Neural cell (in vitro differentiated cells): ENCODE results near the gene PTPRC. TPM values are rescaled to one million over a fixed set of nuclear protein-coding genes. Genes with fewer than 3 reads are reported as not detected.
"Not testable (repeated sequence)": the region's sequence is repeated elsewhere in the genome, so short reads cannot be mapped to it uniquely, and the experiment has no call there.

Experiments
- H2AFZ ChIP-seq: fragments of 200-600, 300-800 bp; sonication (generic), shearing (Covaris generic); 2 replicates; pipeline ENCODE4 v1.6.0; 2014; ENCODE audit warnings: low read depth, mild to moderate bottlenecking, antibody characterized with exemption, low read length, moderate library complexity
- H3F3A ChIP-seq: fragments of 200-600 bp; shearing (Covaris generic); 2 replicates; pipeline ENCODE4 v1.6.1; 2016; ENCODE audit warnings: mild to moderate bottlenecking, moderate library complexity, mixed read lengths, antibody characterized with exemption, low read length; ENCODE audit not compliant: insufficient read depth, poor library complexity, severe bottlenecking
- H3K27ac ChIP-seq: fragments of 200-600, 300-800 bp; sonication (generic), shearing (Covaris generic); 2 replicates; pipeline ENCODE4 v1.5.1; 2014; ENCODE audit warnings: mild to moderate bottlenecking, low read length, moderate library complexity
- H3K27me3 ChIP-seq: fragments of 300-800, 200-600 bp; sonication (generic), shearing (Covaris generic); 2 replicates; pipeline ENCODE4 v1.6.0; 2014; ENCODE audit warnings: mild to moderate bottlenecking, low read depth, low read length, moderate library complexity; ENCODE audit not compliant: insufficient read depth
- H3K36me3 ChIP-seq: fragments of 300-800, 200-600 bp; sonication (generic), shearing (Covaris generic); 2 replicates; pipeline ENCODE4 v1.5.1; 2014; ENCODE audit warnings: mild to moderate bottlenecking, antibody characterized with exemption, low read length, moderate library complexity; ENCODE audit not compliant: insufficient read depth
- H3K4me2 ChIP-seq: fragments of 300-800, 200-600 bp; sonication (generic), shearing (Covaris generic); 2 replicates; pipeline ENCODE4 v1.6.0; 2014; ENCODE audit warnings: mild to moderate bottlenecking, low read length
- H3K4me3 ChIP-seq: fragments of 300-800, 200-600 bp; sonication (generic), shearing (Covaris generic); 2 replicates; pipeline ENCODE4 v1.5.1; 2014; ENCODE audit warnings: mild to moderate bottlenecking, low read length, moderate library complexity
- H3K79me2 ChIP-seq: fragments of 200-600 bp; shearing (Covaris generic); replicated peaks from 2 replicates; pipeline ENCODE4 v1.6.0; 2014; ENCODE audit warnings: mild to moderate bottlenecking, low read length, moderate library complexity; ENCODE audit not compliant: insufficient read depth
- H3K9ac ChIP-seq: fragments of 300-800, 200-600 bp; sonication (generic), shearing (Covaris generic); 2 replicates; pipeline ENCODE4 v1.6.1; 2016; ENCODE audit warnings: mild to moderate bottlenecking, low read length, mixed read lengths
- H3K9me2 ChIP-seq: fragments of 200-600 bp; shearing (Covaris generic); 2 replicates; pipeline ENCODE4 v1.6.1; 2016; ENCODE audit warnings: mild to moderate bottlenecking, low read length, mixed read lengths; ENCODE audit not compliant: insufficient read depth
- H3K9me3 ChIP-seq: fragments of 200-600, 300-800 bp; sonication (generic), shearing (Covaris generic); 2 replicates; pipeline ENCODE4 v1.6.1; 2016; ENCODE audit warnings: mild to moderate bottlenecking, mixed run types, low read length, moderate library complexity, mixed read lengths
- H4K20me1 ChIP-seq: fragments of 200-600 bp; shearing (Covaris generic); 2 replicates; pipeline ENCODE4 v1.6.1; 2016; ENCODE audit warnings: mild to moderate bottlenecking, mixed run types; ENCODE audit not compliant: insufficient read depth
- EP300 ChIP-seq: fragments of 450-650 bp; conservative IDR thresholded peaks from 2 replicates; pipeline ENCODE4 v1.6.1; 2014; ENCODE audit warnings: antibody characterized with exemption, mild to moderate bottlenecking, moderate library complexity; ENCODE audit not compliant: poor library complexity, severe bottlenecking
- EZH2 ChIP-seq: fragments of 200-600, 300-800 bp; shearing (Covaris generic), sonication (generic); IDR thresholded peaks from 2 replicates; pipeline ENCODE4 v1.6.1; 2014; ENCODE audit warnings: antibody characterized with exemption, low read length, borderline replicate concordance, mild to moderate bottlenecking; ENCODE audit not compliant: insufficient read depth, poor library complexity, severe bottlenecking
- MXI1 ChIP-seq: fragments of 450-650 bp; conservative IDR thresholded peaks from 2 replicates; pipeline ENCODE4 v1.6.1; 2014; ENCODE audit warnings: antibody characterized with exemption, mild to moderate bottlenecking; ENCODE audit not compliant: poor library complexity, severe bottlenecking
- POLR2AphosphoS5 ChIP-seq: IDR thresholded peaks from 2 replicates; pipeline ENCODE4 v1.6.1; 2012
- RAD21 ChIP-seq: fragments of 450-650 bp; conservative IDR thresholded peaks from 2 replicates; pipeline ENCODE4 v1.6.1; 2014; ENCODE audit warnings: antibody characterized with exemption, mild to moderate bottlenecking, moderate library complexity
- SMC3 ChIP-seq: fragments of 450-650 bp; conservative IDR thresholded peaks from 2 replicates; pipeline ENCODE4 v1.6.1; 2014; ENCODE audit warnings: antibody characterized with exemption, mild to moderate bottlenecking, moderate library complexity; ENCODE audit not compliant: poor library complexity
- TAF1 ChIP-seq: IDR thresholded peaks from 2 replicates; pipeline ENCODE4 v1.6.1; 2012; ENCODE audit warnings: low read depth
- polyA plus RNA-seq: library from polyadenylated mRNA; depleted of rRNA; stranded (reverse); fragments of >200 nt; gene quantifications from 2 replicates; pipeline ENCODE4 v1.2.3, GENCODE V29; 2014
- TF ChIP-seq, protein P1 (sequence below): IDR thresholded peaks from 2 replicates; pipeline ENCODE4 v1.6.1; 2012; ENCODE audit warnings: borderline replicate concordance
- TF ChIP-seq, protein P2 (sequence below): fragments of 450-650 bp; IDR thresholded peaks from 2 replicates; pipeline ENCODE4 v1.5.1; 2014; ENCODE audit warnings: antibody characterized with exemption, mild to moderate bottlenecking, moderate library complexity; ENCODE audit not compliant: poor library complexity, severe bottlenecking

PTPRC gene
- polyA plus RNA-seq, 1 donor from 2014 or later = 0.12 TPM

DNA sequence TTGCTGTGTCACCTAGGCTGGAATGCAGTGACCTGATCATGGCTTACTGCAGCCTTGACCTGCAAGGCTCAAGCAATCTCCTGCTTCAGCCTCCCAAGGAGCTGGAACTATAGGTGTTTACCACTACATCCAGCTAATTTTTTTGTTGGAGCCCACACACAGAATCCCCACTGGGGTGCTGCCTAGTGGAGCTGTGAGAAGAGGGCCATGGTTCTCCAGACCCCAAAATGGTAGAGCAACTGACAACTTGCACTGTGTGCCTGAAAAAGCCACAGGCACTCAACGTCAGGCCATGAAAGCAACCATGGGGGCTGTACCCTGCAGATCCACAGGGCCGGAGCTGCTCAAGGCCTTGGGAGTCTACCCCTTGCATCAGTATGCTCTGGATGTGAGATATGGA is 39.1 kb upstream of the PTPRC start:
- no peak overlapping the region for H3K4me2 ChIP-seq
- no peaks in the 10 kb centered on the region for H3K9me2 ChIP-seq
- no peak overlapping the region for H2AFZ ChIP-seq
- H3K79me2 ChIP-seq = no peaks in the 10 kb centered on the region
- H3K4me3 ChIP-seq = no peak overlapping the region
- H3F3A ChIP-seq = no peaks in the 10 kb centered on the region
- TF ChIP-seq EP300 (no peak), SMC3 (no peak), EZH2 (no peak), TAF1 (no peak)
- TF ChIP-seq, protein P1, sequence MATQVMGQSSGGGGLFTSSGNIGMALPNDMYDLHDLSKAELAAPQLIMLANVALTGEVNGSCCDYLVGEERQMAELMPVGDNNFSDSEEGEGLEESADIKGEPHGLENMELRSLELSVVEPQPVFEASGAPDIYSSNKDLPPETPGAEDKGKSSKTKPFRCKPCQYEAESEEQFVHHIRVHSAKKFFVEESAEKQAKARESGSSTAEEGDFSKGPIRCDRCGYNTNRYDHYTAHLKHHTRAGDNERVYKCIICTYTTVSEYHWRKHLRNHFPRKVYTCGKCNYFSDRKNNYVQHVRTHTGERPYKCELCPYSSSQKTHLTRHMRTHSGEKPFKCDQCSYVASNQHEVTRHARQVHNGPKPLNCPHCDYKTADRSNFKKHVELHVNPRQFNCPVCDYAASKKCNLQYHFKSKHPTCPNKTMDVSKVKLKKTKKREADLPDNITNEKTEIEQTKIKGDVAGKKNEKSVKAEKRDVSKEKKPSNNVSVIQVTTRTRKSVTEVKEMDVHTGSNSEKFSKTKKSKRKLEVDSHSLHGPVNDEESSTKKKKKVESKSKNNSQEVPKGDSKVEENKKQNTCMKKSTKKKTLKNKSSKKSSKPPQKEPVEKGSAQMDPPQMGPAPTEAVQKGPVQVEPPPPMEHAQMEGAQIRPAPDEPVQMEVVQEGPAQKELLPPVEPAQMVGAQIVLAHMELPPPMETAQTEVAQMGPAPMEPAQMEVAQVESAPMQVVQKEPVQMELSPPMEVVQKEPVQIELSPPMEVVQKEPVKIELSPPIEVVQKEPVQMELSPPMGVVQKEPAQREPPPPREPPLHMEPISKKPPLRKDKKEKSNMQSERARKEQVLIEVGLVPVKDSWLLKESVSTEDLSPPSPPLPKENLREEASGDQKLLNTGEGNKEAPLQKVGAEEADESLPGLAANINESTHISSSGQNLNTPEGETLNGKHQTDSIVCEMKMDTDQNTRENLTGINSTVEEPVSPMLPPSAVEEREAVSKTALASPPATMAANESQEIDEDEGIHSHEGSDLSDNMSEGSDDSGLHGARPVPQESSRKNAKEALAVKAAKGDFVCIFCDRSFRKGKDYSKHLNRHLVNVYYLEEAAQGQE = no peak
- TF ChIP-seq, protein P2, sequence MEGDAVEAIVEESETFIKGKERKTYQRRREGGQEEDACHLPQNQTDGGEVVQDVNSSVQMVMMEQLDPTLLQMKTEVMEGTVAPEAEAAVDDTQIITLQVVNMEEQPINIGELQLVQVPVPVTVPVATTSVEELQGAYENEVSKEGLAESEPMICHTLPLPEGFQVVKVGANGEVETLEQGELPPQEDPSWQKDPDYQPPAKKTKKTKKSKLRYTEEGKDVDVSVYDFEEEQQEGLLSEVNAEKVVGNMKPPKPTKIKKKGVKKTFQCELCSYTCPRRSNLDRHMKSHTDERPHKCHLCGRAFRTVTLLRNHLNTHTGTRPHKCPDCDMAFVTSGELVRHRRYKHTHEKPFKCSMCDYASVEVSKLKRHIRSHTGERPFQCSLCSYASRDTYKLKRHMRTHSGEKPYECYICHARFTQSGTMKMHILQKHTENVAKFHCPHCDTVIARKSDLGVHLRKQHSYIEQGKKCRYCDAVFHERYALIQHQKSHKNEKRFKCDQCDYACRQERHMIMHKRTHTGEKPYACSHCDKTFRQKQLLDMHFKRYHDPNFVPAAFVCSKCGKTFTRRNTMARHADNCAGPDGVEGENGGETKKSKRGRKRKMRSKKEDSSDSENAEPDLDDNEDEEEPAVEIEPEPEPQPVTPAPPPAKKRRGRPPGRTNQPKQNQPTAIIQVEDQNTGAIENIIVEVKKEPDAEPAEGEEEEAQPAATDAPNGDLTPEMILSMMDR = no peak
- H3K36me3 ChIP-seq = no peaks in the 10 kb centered on the region
- no peaks in the 10 kb centered on the region for H3K27me3 ChIP-seq
- no peaks in the 10 kb centered on the region for H3K9me3 ChIP-seq
- no peak overlapping the region for H3K27ac ChIP-seq
- H3K9ac ChIP-seq = no peak overlapping the region
- H4K20me1 ChIP-seq = no peaks in the 10 kb centered on the region

DNA sequence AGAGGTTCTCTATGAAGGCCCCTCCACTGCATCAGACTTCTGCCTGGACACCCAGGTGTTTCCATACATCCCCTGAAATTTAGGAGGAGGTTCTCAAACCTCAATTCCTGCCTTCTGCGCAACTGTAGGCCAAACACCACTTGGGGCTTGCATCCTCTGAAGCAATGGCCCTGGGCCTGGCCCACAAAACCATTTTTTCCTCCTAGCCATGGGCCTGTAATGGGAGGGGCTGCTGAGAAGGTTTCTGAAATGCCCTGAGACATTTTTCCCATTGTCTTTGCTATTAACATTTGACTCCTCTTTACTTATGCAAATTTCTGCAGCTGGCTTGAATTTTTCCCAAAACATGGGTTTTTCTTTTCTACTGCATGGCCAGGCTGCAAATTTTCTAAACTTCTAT is 37.9 kb upstream of the PTPRC start:
- Histone ChIP-seq H3K27ac (no peak overlapping the region), H3K79me2 (no peaks in the 10 kb centered on the region), H3K9me2 (no peaks in the 10 kb centered on the region), H3K4me2 (no peak overlapping the region), H3K9me3 (no peaks in the 10 kb centered on the region), H3K27me3 (no peaks in the 10 kb centered on the region), H3K9ac (no peak overlapping the region), H3F3A (no peaks in the 10 kb centered on the region), H4K20me1 (no peaks in the 10 kb centered on the region), H3K36me3 (no peaks in the 10 kb centered on the region), H3K4me3 (no peak overlapping the region), H2AFZ (no peak overlapping the region)
- TF ChIP-seq MXI1 (no peak), TAF1 (no peak), POLR2AphosphoS5 (no peak), SMC3 (no peak), EZH2 (no peak), RAD21 (no peak), EP300 (no peak)
- TF ChIP-seq, protein P1 = no peak
- TF ChIP-seq, protein P2 = no peak

DNA sequence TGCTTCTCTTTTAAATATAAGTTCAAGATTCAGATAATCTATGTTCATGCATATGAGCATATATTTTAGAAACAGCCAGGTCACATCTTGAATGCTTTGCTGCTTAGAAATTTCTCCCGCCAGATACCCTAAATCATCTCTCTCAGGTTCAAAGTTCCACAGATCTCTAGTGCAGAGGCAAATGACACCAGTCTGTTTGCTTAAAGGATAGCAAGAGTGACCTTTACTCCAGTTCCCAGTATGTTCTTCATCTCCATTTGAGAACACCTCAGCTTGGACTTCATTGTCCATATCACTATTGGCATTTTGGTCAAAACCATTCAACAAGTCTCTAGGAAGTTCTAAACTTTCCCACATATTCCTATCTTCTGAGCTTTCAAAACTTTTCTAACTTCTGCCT is 37.5 kb upstream of the PTPRC start:
- H3K4me2 ChIP-seq, H3F3A ChIP-seq, H3K27ac ChIP-seq, H3K9me2 ChIP-seq, H3K9ac ChIP-seq, H3K36me3 ChIP-seq, H3K4me3 ChIP-seq, H3K27me3 ChIP-seq, H3K9me3 ChIP-seq, H2AFZ ChIP-seq, H4K20me1 ChIP-seq, H3K79me2 ChIP-seq: not testable (repeated sequence)
